ENCODE measurements around the gene CABYR.

GRCh38 chr18:24187689-24188088, 48.8 kb downstream of the CABYR start:
- TF ChIP-seq CTCF (IDR thresholded peaks at IDR 0.05; ENCODE audit: insufficient read depth, low read depth, low read length) (no peak), EZH2 (IDR thresholded peaks at IDR 0.05; ENCODE audit: insufficient read depth, low read length) (no peak)

Measured in astrocyte (in vitro differentiated cells and primary cell).